ENCODE measurements around the gene SBF2.

Gene SBF2

GRCh38 chr11:9838229-9838628 lies 455.8 kb downstream of the SBF2 start:
- no peak for DNase-seq

- DNase-seq = no peak
These were observed 459.7 kb downstream of the SBF2 start for GRCh38 chr11:9834291-9834690.

DNA sequence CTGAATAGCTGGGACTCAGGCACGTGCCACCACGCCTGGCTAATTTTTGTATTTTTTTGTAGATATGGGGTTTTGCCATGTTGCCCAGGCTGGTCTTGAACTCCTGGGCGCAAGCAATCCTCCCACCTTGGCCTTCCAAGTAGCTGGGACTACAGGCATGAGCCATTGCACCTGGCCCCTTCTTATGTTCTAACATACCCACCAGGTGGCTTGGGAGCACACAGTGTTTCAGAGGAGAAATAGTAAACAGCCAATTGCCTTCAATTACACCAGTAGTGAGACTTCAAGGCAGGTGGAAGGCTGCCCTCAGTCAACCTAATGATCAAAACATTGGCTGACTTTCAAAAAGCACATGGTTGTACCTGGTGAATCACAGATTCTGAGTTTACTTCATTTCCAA lies 462.9 kb downstream of the SBF2 start:
- no peak for DNase-seq

DNA sequence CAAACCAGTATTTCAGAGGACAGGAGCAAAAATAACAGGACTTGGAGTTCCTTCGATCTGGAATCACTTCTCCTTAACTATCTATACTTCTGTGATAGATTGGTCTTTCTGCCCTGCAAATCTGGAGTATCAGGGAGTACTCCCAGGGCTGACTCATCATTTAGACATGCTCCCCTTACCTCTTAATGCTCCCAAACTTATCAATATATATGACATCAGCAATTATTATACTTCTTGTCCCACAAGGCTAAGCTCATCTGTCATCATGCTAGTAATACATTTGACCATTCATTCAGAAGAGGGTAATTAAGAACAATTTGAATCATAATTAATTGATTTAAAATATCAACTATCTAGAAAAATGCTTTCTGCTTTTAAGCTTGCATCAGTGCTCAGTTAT lies 466.3 kb downstream of the SBF2 start:
- no peak for DNase-seq

DNA sequence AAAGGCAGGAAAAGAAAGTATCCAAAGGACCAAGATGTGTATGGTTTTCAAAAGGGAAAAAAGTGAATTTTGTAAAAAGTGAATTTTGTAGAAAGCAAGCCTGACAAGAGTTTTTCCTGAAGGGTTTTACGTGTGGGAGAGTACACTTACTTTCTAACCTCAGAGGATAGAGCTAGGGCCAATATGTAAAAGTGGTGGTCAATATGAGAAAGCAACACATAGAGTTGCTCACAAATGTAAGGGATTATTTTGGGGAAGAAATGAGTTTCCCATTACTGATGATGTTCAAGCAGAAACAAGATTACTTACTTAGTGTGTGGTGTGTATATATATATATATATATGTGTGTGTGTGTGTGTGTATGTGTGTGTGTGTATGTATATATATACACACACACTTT lies 467.6 kb downstream of the SBF2 start:
- DNase-seq = no peak

DNA sequence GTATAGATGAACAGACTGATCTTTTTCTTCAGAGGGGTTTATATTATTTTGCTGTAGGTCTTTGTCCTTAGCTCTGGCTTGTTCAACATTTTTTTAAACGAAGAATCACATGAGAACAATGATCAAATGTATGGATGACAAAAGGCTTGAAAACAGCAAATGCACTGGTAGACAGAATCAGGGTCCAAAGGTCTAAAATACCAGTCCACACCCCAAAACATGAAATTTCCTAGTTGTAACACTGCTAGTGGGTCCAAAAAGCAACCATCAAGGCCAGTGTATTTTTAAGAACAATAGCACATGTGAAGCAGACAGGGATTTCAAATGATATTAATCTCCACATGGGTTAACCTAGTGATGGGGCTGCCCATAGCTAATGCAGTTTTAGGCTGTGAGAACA lies 468.1 kb downstream of the SBF2 start:
- no peak for DNase-seq

GRCh38 chr11:9825315-9825714 lies 468.7 kb downstream of the SBF2 start:
- no peak for DNase-seq

GRCh38 chr11:9823887-9824385 lies 470.1 kb downstream of the SBF2 start:
- DNase-seq = no peak

- no peak for DNase-seq
These were observed 470.6 kb downstream of the SBF2 start for GRCh38 chr11:9823439-9823838.

DNA sequence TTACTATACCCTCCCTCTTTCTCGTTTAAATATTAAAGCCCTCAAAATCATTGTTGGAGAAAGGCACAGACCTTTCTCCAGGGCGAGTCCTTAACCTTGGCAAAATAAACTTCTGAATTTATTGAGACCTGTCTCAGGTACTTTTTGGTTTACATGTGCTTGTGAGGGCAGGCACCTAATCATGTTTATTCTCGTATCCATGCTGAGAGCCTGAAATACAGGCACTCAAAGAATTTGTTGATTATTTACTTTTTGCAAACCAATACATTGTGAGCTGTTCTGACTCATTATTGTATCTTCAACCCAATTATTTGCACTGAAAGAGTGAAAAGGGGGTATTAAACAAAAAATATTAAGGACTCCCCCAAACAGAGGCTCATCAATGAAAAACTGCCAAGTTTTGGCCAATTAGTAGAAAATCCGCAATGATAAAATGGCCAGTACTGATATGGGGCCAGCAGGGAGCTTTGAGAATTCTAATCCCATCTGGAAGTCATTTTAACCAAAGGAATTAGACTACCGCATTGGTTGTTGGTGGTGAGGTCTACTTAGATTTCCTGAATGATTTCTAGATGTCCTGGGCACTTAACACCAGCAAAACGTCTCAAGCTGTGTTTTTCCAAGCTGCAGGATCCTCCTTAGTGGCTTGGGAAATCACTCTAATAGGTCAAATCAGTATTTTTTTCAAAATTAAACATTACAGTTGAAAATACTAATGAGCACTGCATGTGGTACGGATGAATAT lies 472.8 kb downstream of the SBF2 start:
- DNase-seq = no peak

GRCh38 chr11:9820260-9820659 lies 473.8 kb downstream of the SBF2 start:
- no peak for DNase-seq

DNA sequence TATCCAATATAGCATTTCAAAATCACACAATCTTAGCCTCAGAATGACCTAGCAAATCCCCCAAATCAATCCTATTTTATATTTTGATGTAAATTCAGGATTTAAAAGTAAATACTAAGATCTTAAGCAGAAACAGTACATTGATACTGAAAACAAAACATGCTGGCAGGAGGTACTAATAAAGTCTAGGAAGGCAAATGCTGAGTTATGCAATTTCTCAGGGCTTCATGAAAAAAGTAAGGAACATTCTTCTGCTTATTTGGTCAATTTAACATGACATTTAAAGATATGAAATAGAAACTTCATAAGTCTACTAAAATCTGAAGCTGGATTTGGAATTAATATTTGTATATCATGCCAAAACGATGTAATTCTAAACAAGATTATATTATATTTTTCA lies 476.8 kb downstream of the SBF2 start:
- no peak for DNase-seq

GRCh38 chr11:9815486-9816136 lies 478.4 kb downstream of the SBF2 start:
- no peak for DNase-seq

DNA sequence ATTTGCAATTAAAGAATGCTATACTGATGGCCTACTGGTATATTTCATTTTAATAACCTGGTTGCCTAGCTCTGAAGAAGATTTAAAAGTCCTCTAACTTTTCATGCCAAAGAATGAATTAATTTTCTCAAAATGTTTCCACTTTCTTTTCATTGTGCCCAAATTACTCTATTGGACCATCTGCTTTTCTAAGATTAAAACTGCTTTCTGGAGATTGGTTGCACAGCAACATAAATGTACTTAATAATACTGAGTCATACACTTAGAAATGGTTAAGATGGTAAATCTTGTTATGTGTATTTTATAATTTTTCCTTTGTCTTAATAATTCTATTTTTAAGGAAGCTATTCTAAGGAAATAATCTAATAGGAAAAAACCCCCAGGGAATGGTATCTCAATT lies 479.9 kb downstream of the SBF2 start:
- DNase-seq = no peak

- no peak for DNase-seq
These were observed 485.1 kb downstream of the SBF2 start for GRCh38 chr11:9808943-9809342.

DNA sequence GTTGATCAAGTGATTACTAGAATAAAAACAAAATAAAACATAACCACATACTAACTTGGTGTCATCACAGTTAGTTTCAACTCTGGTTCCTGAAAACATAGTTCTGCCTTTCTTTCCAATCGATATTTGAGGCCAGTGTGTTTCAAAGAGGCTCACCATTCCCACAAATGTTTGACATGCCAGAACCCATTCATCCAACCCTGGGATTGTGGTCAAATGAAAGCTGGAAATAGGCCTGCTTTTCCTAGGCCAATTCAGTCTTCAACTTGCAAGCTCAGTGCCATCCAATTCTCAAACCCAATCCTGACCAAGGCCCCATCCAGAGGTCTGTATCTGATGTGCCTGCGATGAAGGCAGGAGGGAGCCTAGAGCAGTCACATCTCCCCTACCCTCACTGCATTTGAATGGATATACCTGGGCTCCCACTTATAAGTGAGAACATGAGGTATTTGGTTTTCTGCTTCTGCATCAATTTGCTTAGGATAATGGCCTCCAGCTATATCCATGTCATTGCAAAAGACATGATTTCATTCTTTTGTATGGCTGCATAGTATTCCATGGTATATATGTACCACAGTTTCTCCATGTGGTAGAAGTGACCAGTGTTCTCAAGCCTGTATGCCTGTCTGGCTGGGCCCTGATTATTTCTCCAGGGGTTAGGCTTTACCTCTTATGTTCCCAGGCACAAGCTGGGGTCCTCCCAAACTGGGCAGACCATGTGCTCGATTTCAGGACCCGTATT lies 486.9 kb downstream of the SBF2 start:
- no peak for DNase-seq

- no peak for DNase-seq
These were observed 489.6 kb downstream of the SBF2 start for GRCh38 chr11:9804419-9804902.

DNA sequence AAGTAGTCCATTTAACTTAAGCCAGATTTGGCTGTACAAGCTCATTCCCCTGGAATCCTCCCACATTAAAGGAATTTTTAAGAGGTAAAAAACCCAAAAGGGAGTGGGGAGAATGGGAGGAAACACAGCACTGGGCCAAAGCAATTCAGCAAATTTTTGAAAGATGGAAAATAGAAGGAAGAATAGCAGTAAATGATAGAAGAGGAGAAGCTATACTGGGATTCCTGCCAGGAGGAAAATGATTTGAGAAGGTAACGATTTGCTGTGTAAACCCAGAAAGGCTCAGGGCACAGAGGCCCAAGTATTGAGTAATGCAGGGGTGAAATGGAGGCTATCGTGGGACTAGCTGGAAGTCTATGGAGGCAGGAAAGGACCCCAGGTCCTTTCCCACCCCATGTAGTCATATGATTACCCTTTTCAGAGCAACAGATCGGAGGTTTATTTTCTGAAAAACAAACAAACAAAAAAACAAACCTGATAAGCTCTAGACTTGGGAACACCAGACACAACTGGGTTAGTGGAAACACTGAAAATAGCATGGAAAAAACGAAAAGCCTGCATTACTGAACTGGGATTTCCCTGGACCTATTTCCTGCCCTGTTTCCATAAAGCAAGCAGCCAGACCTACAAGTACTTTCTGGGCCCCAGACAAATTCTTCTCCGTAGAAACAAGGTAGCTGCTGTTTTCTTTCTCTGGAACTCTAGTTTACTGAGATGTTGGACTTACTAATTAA lies 490.2 kb downstream of the SBF2 start:
- no peak for DNase-seq

DNA sequence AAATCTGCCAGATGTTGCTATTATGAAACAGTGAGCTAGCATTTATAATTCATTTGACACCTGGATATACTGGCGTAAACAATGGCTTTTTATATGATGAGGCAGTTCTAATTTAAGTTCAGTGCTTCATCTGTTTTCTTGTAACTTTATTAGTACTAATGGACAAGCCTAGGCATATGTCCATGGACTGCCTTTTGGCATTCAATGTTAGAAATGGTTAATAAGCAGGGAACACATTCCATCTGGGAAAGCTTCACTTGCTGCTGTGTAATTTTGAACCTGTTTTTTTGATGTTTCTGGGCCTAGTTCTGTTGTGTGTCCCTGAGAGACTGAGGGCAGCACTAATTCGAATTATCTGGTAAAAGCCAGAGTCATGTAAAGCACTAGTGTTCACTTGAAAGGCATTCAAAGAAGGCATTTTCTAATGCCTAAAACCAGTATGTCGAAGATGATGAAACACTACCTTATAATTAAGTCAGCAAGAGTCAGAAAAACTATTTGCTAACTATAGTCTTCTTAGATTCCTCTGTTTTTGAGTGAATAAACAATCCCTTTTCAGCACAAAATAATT lies 491.6 kb downstream of the SBF2 start:
- DNase-seq = no peak

DNA sequence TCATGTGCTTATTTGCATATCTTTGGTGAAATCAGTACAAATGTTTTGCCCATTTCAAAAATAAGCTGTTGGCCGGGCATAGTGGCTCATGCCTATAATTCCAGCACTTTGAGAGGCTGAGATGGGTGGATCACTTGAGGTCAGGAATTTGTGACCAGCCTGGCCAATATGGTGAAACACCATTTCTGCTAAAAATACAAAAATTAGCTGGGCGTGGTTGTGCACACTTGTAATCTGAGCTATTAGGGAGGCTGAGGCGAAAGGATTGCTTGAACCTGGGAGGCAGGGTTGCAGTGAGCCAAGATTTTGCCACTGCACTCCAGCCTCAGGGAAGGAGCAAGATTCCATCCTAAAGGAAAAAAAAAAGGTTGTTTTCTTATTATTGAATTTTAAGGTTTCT lies 494.1 kb downstream of the SBF2 start:
- no peak for DNase-seq

- DNase-seq = no peak
These were observed 496.7 kb downstream of the SBF2 start for GRCh38 chr11:9797300-9797699.

GRCh38 chr11:9796854-9797253 lies 497.2 kb downstream of the SBF2 start:
- DNase-seq = no peak

- no peak for DNase-seq
These were observed 497.8 kb downstream of the SBF2 start for GRCh38 chr11:9796266-9796665.
